K562 (cell line): ENCODE data around the gene ERVMER34-1. TPM values are rescaled to one million over a fixed set of nuclear protein-coding genes. Genes with fewer than 3 reads are reported as not detected.

ENCODE experiments used
- ATAC-seq: fragments of 200-7000 bp; cut with Tn5 transposase; 3 replicates; pipeline ENCODE4 v1.9.1; 2020; ENCODE audit warnings: moderate library complexity
- BruUV-seq: library from RNA; stranded (reverse); fragments of 400-500 nt; replicated peaks from 2 replicates; lab custom pipeline; 2021; lab: Mats Ljungman, UMichigan
- CTCF ChIA-PET: fragments of 300-600 bp; formaldehyde crosslinking; extraction: SDS; loops from one replicate; lab custom pipeline; 2021; ENCODE audit warnings: low intra/inter-chr PET ratio; lab: Yijun Ruan, JAX
- POLR2A ChIA-PET: fragments of 300-600, 350-650 bp; sonication (Branson Sonifier 250); formaldehyde crosslinking; extraction: SDS; loops from one replicate; lab custom pipeline; 2021; ENCODE audit warnings: antibody characterized with exemption, inconsistent platforms; lab: Yijun Ruan, JAX
- DNase-seq, 4 experiments: peaks; one replicate each; pipeline versions ENCODE4 v3.0.0 to v3.0.0-alpha.2; 2011 to 2018; ENCODE audit warnings: low spot score in 3 of 4, mixed read lengths in 3 of 4; ENCODE audit errors: extremely low read depth in 1 of 4
- FAIRE-seq: peaks from 2 replicates; lab custom pipeline; 2011; peaks lifted over from hg19 to GRCh38; lab: Jason Lieb, UNC
- H2AFZ ChIP-seq: 2 replicates; pipeline ENCODE4 v1.6.0; 2011; ENCODE audit warnings: low read depth, low read length, control low read depth, inconsistent platforms
- H3K27ac ChIP-seq: fragments of 200-600 bp; 3 replicates; pipeline ENCODE4 v1.8.0; 2011; ENCODE audit warnings: low read depth, mild to moderate bottlenecking, control low read depth, inconsistent platforms, low read length, moderate library complexity, mixed read lengths; ENCODE audit errors: extremely low read depth
- H3K27me3 ChIP-seq, 2 experiments: fragments of 300-600 bp in 1 of 2; 2 replicates in 1 of 2; 3 replicates in 1 of 2; pipeline versions ENCODE4 v1.6.0 to v1.8.0; 2011; ENCODE audit warnings: inconsistent platforms in 2 of 2, low read length in 2 of 2, mild to moderate bottlenecking in 1 of 2, mixed read lengths in 1 of 2, moderate library complexity in 1 of 2; ENCODE audit not compliant: control insufficient read depth in 2 of 2, insufficient read depth in 2 of 2
- H3K36me3 ChIP-seq: fragments of 300-600 bp; 3 replicates; pipeline ENCODE4 v1.8.0; 2011; ENCODE audit warnings: mild to moderate bottlenecking, low read length, inconsistent platforms; ENCODE audit not compliant: control insufficient read depth, insufficient read depth
- H3K4me1 ChIP-seq, 2 experiments: fragments of 200-600 bp in 1 of 2; replicated peaks in 1 of 2; 2 replicates in 1 of 2; 3 replicates in 1 of 2; pipeline versions ENCODE4 v1.5.1 to v1.8.0; 2011; ENCODE audit warnings: inconsistent platforms in 2 of 2, low read length in 2 of 2, mild to moderate bottlenecking in 1 of 2, mixed read lengths in 1 of 2, moderate library complexity in 1 of 2; ENCODE audit not compliant: control insufficient read depth in 2 of 2, insufficient read depth in 2 of 2
- H3K4me2 ChIP-seq: 2 replicates; pipeline ENCODE4 v1.6.1; 2011; ENCODE audit warnings: low read length, control low read depth, inconsistent platforms, mixed read lengths; ENCODE audit not compliant: insufficient read depth
- H3K4me3 ChIP-seq: fragments of 200-600 bp; sonication (generic), shearing (Covaris generic); 2 replicates; pipeline ENCODE4 v1.5.1; 2016; ENCODE audit warnings: control low read depth, inconsistent platforms
- H3K79me2 ChIP-seq: fragments of 200-600 bp; 3 replicates; pipeline ENCODE4 v1.8.0; 2011; ENCODE audit warnings: low read length, inconsistent platforms; ENCODE audit not compliant: control insufficient read depth, insufficient read depth
- H3K9ac ChIP-seq, 2 experiments: 2 replicates each; pipeline versions ENCODE4 v1.6.0 to v1.6.1; 2011; ENCODE audit warnings: low read depth in 2 of 2, low read length in 2 of 2, control low read depth in 1 of 2, inconsistent platforms in 1 of 2, mild to moderate bottlenecking in 1 of 2, mixed read lengths in 1 of 2; ENCODE audit not compliant: insufficient read depth in 1 of 2
- H3K9me1 ChIP-seq: one replicate; pipeline ENCODE4 v1.6.0; 2011; ENCODE audit warnings: inconsistent platforms, mild to moderate bottlenecking, low read length, moderate library complexity; ENCODE audit not compliant: control insufficient read depth, insufficient read depth
- H3K9me3 ChIP-seq: replicated peaks from 2 replicates; pipeline ENCODE4 v1.5.1; 2011; ENCODE audit warnings: low read depth, low read length, inconsistent platforms; ENCODE audit not compliant: control insufficient read depth, insufficient read depth
- H4K20me1 ChIP-seq: replicated peaks from 2 replicates; pipeline ENCODE4 v1.6.1; 2011; ENCODE audit warnings: low read length, inconsistent platforms, mixed read lengths; ENCODE audit not compliant: control insufficient read depth, insufficient read depth
- ARNT ChIP-seq, 2 experiments: fragments of 450-650 bp; IDR thresholded peaks; 2 replicates each; pipeline ENCODE4 v1.6.1; 2016; ENCODE audit warnings: mild to moderate bottlenecking in 1 of 2
- EZH2 ChIP-seq: IDR thresholded peaks from 2 replicates; pipeline ENCODE4 v1.6.1; 2012; ENCODE audit warnings: low read depth, mild to moderate bottlenecking, inconsistent platforms, low read length, borderline replicate concordance
- MAFG ChIP-seq: fragments of 450-650 bp; conservative IDR thresholded peaks from 2 replicates; pipeline ENCODE4 v1.6.1; 2016; ENCODE audit warnings: missing genetic modification characterization, missing compliant biosample characterization
- RBM34 ChIP-seq: fragments of 200-400 bp; formaldehyde crosslinking; IDR thresholded peaks from 2 replicates; pipeline ENCODE4 v1.6.1; 2018; ENCODE audit warnings: low read length, borderline replicate concordance; ENCODE audit not compliant: insufficient read depth
- RBM39 ChIP-seq: fragments of 200-400 bp; formaldehyde crosslinking; optimal IDR thresholded peaks from 2 replicates; pipeline ENCODE3; 2018; ENCODE audit warnings: low read depth, low read length
- TFAP4 ChIP-seq: sonication (generic); formaldehyde crosslinking; IDR thresholded peaks from 2 replicates; pipeline ENCODE4 v1.8.0; 2022; ENCODE audit warnings: missing genetic modification reagents, mild to moderate bottlenecking, moderate library complexity, borderline replicate concordance
- ZBTB11 ChIP-seq, 3 experiments: fragments of 200-800 bp in 1 of 3; fragments of 250-450 bp in 1 of 3; fragments of 450-650 bp in 1 of 3; sonication (Bioruptor Pico) in 1 of 3; sonication (Bioruptor generic) in 1 of 3; formaldehyde crosslinking in 1 of 3; IDR thresholded peaks; 2 replicates each; pipeline versions ENCODE4 v1.6.1 to v1.8.0; 2016 to 2022; ENCODE audit warnings: mild to moderate bottlenecking in 2 of 3, missing genetic modification characterization in 2 of 3, missing compliant biosample characterization in 1 of 3, moderate library complexity in 1 of 3
- ZHX1 ChIP-seq: fragments of 150-350 bp; conservative IDR thresholded peaks from 2 replicates; pipeline ENCODE4 v1.6.1; 2014; ENCODE audit warnings: low read length
- ZNF518B ChIP-seq: fragments of 250-450 bp; sonication (Bioruptor Pico); IDR thresholded peaks from 2 replicates; pipeline ENCODE4 v1.5.0; 2021; ENCODE audit warnings: mild to moderate bottlenecking, moderate library complexity
- ZNF584 ChIP-seq: fragments of 200-800 bp; sonication (Bioruptor generic); IDR thresholded peaks from 2 replicates; pipeline ENCODE4 v1.6.1; 2016; ENCODE audit warnings: low read depth, mild to moderate bottlenecking, missing genetic modification characterization, missing compliant biosample characterization
- WGBS: fragments of 100-300 bp; shearing (Covaris generic); methylation state at CpG from one replicate; pipeline ENCODE4 v1.1.6; 2016; ENCODE audit warnings: low coverage, mixed read lengths; ENCODE audit not compliant: insufficient coverage; ENCODE audit errors: missing lambda C conversion rate; 5-methylcytosine and 5-hydroxymethylcytosine counted together
- in situ Hi-C: fragments of 300-500 bp; cut with MboI; formaldehyde crosslinking; loops from 4 replicates; pipeline ENCODE4 v1.15.0; 2018; ENCODE audit warnings: inconsistent platforms, mixed read lengths
- intact Hi-C: fragments of 100-400 bp; cut with micrococcal nuclease; formaldehyde crosslinking; loops from 2 replicates; pipeline ENCODE4 v1.14.2; 2022
- polyA plus RNA-seq, 8 experiments: library from polyadenylated mRNA; depleted of rRNA in 4 of 8; stranded (reverse) in 5 of 8; unstranded in 3 of 8; fragments of >200 nt; fragmentation: Nextera tagmentation in 2 of 8; fragmentation: Illumina TruSeq in 1 of 8; extraction: Ambion mirVana in 2 of 8; extraction: Trizol in 1 of 8; gene quantifications; 2 replicates each; pipeline versions ENCODE4 v1.2.1 to v1.2.3, GENCODE V29; 2011 to 2014; ENCODE audit warnings: inconsistent platforms in 1 of 8, missing spikeins in 1 of 8
- total RNA-seq, 7 experiments: library from RNA; depleted of rRNA in 6 of 7; stranded (reverse); fragments of >200 nt in 6 of 7; fragmentation: Illumina TruSeq in 2 of 7; extraction: Trizol in 2 of 7; gene quantifications; 2 replicates each; pipeline versions ENCODE4 v1.2.1 to v1.2.3, GENCODE V29; 2011 to 2021; ENCODE audit warnings: low replicate concordance in 1 of 7

Gene ERVMER34-1
- total and polyA plus RNA-seq, 9 of the 15 experiments (the other 6 are each of a cell fraction or from before 2014, with no cell fraction given) = 0.04 to 0.57 (median 0.25) TPM

GRCh38 chr4:52752936-52753335 is 1.7 kb upstream of the ERVMER34-1 start:
- ChIA-PET CTCF (no interaction called here), POLR2A (interaction anchor here (0.6 kb wide), 1 partner anchor 54 kb away, joined by 4 read pairs; no protein-coding TSS in a partner anchor)
- Histone ChIP-seq H4K20me1 (no peaks in the 10 kb centered on the region), H3K9me1 (no peaks in the 10 kb centered on the region), H3K36me3 (no peaks in the 10 kb centered on the region), H3K9me3 (no peaks in the 10 kb centered on the region), H2AFZ (no peak overlapping the region), H3K79me2 (no peaks in the 10 kb centered on the region), H3K4me1 (peaks cover 0 to 11% of the 10 kb centered on the region in 2 experiments; a peak in 3 of 5 replicates), H3K9ac (no peak overlapping the region), H3K4me3 (no peak overlapping the region), H3K27me3 (peaks cover 19 to 54% of the 10 kb centered on the region in 2 experiments), H3K27ac (no peak overlapping the region), H3K4me2 (no peak overlapping the region)
- DNase-seq (no peak), FAIRE-seq (no peak), ATAC-seq (no peak)
- no TSS peak for BruUV-seq
- intact Hi-C loops = no loop called here
- in situ Hi-C loops = no loop called here
- 2% methylated on average over 6 of the region's 6 CpGs for WGBS
- TF ChIP-seq RBM34 = no peak
- TF ChIP-seq ZHX1 = no peak
- no peak for TF ChIP-seq ZNF584 (CRISPR knock-in tag)
- TF ChIP-seq ZBTB11 (CRISPR knock-in tag; IDR thresholded peaks at IDR 0.05) = no peak
- TF ChIP-seq EZH2 = no peak
- no peak for TF ChIP-seq TFAP4
- no peak for TF ChIP-seq MAFG (tag)
- no peak for TF ChIP-seq RBM39
- no peak for TF ChIP-seq ARNT (IDR thresholded peaks at IDR 0.05)
- no peak for TF ChIP-seq ZNF518B
